ENCODE data around the gene CPNE7.

Gene CPNE7

DNA sequence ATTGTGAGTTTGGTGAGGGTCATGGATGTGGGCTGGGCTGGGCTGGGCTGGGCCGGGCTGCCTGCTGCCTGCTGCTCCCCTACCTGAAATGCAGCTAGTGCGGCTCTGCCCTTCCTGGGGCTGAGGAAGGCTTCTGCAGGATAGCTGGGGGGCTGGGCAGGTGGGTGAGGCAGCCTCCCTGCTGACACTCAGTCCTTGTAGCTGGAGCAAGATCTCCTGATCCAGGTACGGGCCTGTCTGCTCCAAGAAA lies 10.4 kb upstream of the CPNE7 start:
- H2AFZ ChIP-seq (ENCODE audit: low read depth): no peak overlapping the region
- H3K27ac ChIP-seq: no peak overlapping the region
- H3K4me3 ChIP-seq (IDR thresholded peaks at IDR 0.05; ENCODE audit: insufficient read depth, low read depth, low read length): no peak overlapping the region
- peaks cover 25% of the 10 kb centered on the region; the same call in 1 of the 2 replicates for H3K36me3 ChIP-seq (ENCODE audit: insufficient read depth)
- H4K20me1 ChIP-seq (ENCODE audit: insufficient read depth): peaks cover 31% of the 10 kb centered on the region
- TF ChIP-seq, protein P1, sequence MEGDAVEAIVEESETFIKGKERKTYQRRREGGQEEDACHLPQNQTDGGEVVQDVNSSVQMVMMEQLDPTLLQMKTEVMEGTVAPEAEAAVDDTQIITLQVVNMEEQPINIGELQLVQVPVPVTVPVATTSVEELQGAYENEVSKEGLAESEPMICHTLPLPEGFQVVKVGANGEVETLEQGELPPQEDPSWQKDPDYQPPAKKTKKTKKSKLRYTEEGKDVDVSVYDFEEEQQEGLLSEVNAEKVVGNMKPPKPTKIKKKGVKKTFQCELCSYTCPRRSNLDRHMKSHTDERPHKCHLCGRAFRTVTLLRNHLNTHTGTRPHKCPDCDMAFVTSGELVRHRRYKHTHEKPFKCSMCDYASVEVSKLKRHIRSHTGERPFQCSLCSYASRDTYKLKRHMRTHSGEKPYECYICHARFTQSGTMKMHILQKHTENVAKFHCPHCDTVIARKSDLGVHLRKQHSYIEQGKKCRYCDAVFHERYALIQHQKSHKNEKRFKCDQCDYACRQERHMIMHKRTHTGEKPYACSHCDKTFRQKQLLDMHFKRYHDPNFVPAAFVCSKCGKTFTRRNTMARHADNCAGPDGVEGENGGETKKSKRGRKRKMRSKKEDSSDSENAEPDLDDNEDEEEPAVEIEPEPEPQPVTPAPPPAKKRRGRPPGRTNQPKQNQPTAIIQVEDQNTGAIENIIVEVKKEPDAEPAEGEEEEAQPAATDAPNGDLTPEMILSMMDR (conservative IDR thresholded peaks at IDR 0.05; ENCODE audit: low read depth, low read length): no peak
- no peak overlapping the region for H3K9ac ChIP-seq
- H3K4me2 ChIP-seq: no peak overlapping the region
- H3K27me3 ChIP-seq (ENCODE audit: insufficient read depth, low read depth): no peaks in the 10 kb centered on the region
- peaks cover 15% of the 10 kb centered on the region for H3K4me1 ChIP-seq (ENCODE audit: low read depth, poor library complexity, severe bottlenecking)
- peaks cover 26% of the 10 kb centered on the region for H3K79me2 ChIP-seq (ENCODE audit: insufficient read depth, low read depth)

DNA sequence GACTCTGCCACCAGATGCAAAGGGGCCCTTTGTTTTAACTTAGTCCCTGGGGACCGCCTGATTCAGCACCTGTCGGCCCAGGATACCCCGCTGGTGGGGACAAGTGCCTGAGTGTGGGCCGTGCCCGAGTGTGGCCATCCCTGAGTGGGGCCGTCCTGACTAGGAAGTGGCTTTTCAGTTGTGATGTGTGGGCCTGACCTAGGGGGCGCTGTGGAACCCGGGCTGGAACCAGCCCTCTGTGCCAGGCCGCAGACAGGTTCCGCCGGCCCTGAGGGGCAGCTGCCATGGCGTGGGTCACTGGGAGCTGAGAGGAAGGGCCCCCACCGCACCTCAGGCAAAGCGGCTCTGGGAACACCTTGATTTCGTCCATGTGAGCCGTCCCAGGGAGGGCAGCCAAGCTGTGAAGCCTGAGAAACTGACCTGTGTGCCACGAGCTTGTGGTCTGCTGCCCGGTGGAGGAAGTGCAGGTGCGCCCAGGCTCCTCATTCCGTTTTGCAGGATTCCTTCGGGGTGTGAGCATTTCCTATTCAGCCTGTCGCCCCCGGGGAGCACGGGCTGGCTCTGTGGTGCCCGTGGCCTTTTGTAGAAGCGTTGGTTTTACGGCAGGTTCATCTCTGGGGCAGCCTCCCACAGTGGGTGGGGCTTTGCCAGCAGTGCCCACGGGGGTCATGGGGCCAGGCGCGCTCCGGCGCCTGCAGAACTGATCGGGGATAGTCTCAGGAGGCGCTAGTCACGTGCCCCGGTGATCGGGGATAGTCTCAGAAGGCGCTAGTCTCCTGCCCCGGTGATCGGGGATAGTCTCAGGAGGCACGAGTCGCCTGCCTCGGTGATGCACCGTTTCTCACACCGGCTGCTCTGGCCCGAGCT lies 9.8 kb upstream of the CPNE7 start:
- no peak overlapping the region for H3K4me3 ChIP-seq (IDR thresholded peaks at IDR 0.05; ENCODE audit: insufficient read depth, low read depth, low read length)
- peaks cover 23% of the 10 kb centered on the region for H3K79me2 ChIP-seq (ENCODE audit: insufficient read depth, low read depth)
- H3K4me2 ChIP-seq: no peak overlapping the region
- H3K9ac ChIP-seq: no peak overlapping the region
- H3K4me1 ChIP-seq (ENCODE audit: low read depth, poor library complexity, severe bottlenecking): peaks cover 15% of the 10 kb centered on the region
- H3K27ac ChIP-seq: no peak overlapping the region
- no peak overlapping the region for H2AFZ ChIP-seq (ENCODE audit: low read depth)
- H3K27me3 ChIP-seq (ENCODE audit: insufficient read depth, low read depth): no peaks in the 10 kb centered on the region
- peaks cover 25% of the 10 kb centered on the region; the same call in 1 of the 2 replicates for H3K36me3 ChIP-seq (ENCODE audit: insufficient read depth)
- peaks cover 31% of the 10 kb centered on the region for H4K20me1 ChIP-seq (ENCODE audit: insufficient read depth)
- TF ChIP-seq, protein P1 (conservative IDR thresholded peaks at IDR 0.05; ENCODE audit: low read depth, low read length): peak; percentile 63

DNA sequence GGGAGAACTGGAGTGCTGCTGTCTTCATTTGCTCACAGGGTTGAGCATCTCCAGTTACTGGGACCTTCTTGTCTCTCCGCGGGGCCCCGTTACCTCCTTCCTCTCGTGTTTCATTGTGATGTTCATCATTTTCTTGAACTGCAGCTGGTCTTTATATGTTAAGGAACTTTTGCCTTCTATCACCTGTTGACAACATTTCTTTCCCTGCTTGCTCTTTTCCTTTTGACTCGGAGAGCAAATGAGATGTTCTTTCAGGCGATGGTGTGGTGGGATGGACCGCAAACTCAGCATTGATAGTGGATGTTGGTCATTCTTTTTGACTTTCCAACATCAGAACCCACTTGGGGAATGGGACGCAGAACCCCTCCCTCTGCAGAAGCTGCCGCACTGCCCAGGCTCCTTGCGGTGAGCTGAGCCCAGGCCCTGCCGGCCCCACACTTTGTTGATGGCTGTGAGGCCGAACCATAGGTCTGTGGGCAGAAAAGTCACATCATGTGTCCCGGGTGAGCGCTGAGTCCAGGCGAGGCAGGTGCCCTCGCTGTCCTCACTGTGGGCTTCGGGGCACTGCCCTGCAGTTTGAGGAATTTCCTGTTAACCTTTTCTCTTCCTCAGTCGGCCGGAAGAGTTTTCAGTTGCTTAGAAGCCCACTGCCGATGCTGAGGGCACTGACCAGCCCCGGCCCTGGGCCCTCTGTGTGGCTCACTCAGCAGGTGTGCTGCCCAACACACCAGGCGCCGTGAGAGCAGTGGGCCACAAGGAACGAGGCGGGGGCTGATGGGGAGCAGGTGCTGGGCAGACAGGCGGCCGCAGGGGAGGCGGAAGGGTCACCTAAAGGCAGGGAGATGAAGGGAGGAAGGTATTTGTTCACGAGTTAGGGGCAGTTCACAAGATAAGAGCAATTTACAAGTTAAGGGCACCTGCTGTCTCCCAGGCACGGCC lies 7.6 kb upstream of the CPNE7 start:
- Histone ChIP-seq H3K4me1 (ENCODE audit: low read depth, poor library complexity, severe bottlenecking) (peaks cover 4% of the 10 kb centered on the region), H3K36me3 (ENCODE audit: insufficient read depth) (peaks cover 10% of the 10 kb centered on the region; the same call in 1 of the 2 replicates), H2AFZ (ENCODE audit: low read depth) (no peak overlapping the region), H3K4me3 (IDR thresholded peaks at IDR 0.05; ENCODE audit: insufficient read depth, low read depth, low read length) (no peak overlapping the region), H3K27me3 (ENCODE audit: insufficient read depth, low read depth) (no peaks in the 10 kb centered on the region), H3K79me2 (ENCODE audit: insufficient read depth, low read depth) (0 out of 2 replicates have a peak, but pooled peaks cover 1% of the 10 kb centered on the region), H3K9ac (no peak overlapping the region), H3K27ac (no peak overlapping the region), H3K4me2 (no peak overlapping the region), H4K20me1 (ENCODE audit: insufficient read depth) (peaks cover 16% of the 10 kb centered on the region; the same call in 1 of the 2 replicates)
- TF ChIP-seq, protein P1 (conservative IDR thresholded peaks at IDR 0.05; ENCODE audit: low read depth, low read length): no peak

DNA sequence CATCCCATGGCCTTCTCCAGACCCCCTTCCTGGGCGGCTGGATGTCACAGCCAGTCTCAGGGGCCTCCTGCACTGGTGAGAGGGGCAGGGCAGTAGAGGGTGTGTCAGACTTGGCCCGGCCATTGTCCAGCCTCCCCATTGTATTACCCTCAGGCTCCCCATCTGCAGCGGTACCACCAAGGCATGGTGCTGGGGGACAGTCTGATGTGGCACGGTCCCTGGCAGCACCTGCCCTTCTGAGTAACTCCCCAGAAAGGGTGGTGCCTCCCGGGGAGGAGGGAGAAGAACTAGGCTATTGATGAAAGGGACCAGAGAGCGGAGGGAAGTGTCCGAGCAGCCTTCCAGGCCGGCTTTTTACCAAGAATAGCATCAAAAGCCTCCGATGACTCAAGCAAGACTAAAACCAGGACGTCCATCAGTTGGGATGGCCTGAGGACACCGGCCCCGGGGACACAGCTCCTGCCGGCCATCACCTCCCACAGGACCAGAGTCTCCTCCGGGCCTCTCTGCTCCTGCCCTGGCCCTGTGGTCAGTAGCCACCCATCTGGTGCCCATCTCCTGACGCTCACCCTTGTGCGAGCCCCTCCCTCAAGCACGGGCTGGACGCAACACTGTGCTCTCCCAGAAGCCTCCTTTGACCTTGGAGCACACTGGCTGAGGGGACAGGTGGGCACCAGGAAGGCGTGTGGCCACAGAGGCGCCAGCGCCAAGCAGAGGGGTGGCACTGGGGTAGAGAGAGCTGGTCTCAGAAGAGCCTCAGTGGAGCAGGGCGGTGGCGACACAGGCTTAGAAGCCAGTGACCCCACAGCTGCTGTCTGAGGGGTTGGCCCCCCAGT lies 5.8 kb upstream of the CPNE7 start:
- Histone ChIP-seq H3K9ac (no peak overlapping the region), H3K79me2 (ENCODE audit: insufficient read depth, low read depth) (no peaks in the 10 kb centered on the region), H3K27ac (no peak overlapping the region), H3K4me2 (no peak overlapping the region), H3K4me1 (ENCODE audit: low read depth, poor library complexity, severe bottlenecking) (peaks cover 7% of the 10 kb centered on the region), H2AFZ (ENCODE audit: low read depth) (no peak overlapping the region), H3K4me3 (IDR thresholded peaks at IDR 0.05; ENCODE audit: insufficient read depth, low read depth, low read length) (no peak overlapping the region), H3K27me3 (ENCODE audit: insufficient read depth, low read depth) (no peaks in the 10 kb centered on the region), H4K20me1 (ENCODE audit: insufficient read depth) (no peaks in the 10 kb centered on the region), H3K36me3 (ENCODE audit: insufficient read depth) (no peaks in the 10 kb centered on the region)
- TF ChIP-seq, protein P1 (conservative IDR thresholded peaks at IDR 0.05; ENCODE audit: low read depth, low read length): no peak
